Sigmoid colon (tissue), 7 donors: ENCODE results near the gene NPLOC4. TPM values are rescaled to one million over a fixed set of nuclear protein-coding genes. Genes with fewer than 3 reads are reported as not detected.
A peak's percentile ranks its signal among the peaks of the same experiment; 100 is the strongest.

Experiments used
- DNase-seq: peaks from one replicate; pipeline ENCODE4 v3.0.0-alpha.2; 2019
- H3K27ac ChIP-seq, 4 donors: fragments of 200-600 bp; sonication (generic); one replicate each; pipeline ENCODE4 v1.5.1; 2016 to 2019; ENCODE audit warnings: mild to moderate bottlenecking in 1 of 4
- H3K27me3 ChIP-seq, 3 donors: fragments of 200-600 bp; sonication (generic); one replicate each; pipeline ENCODE4 v1.5.1; 2019; ENCODE audit warnings: mild to moderate bottlenecking in 1 of 3
- H3K36me3 ChIP-seq, 4 donors: fragments of 200-600 bp; sonication (generic); one replicate each; pipeline ENCODE4 v1.5.1; 2016 to 2019
- H3K4me1 ChIP-seq, 4 donors: fragments of 200-600 bp; sonication (generic); one replicate each; pipeline ENCODE4 v1.5.1; 2017 to 2019
- H3K4me3 ChIP-seq, 4 donors: fragments of 200-600 bp; sonication (generic); one replicate each; pipeline ENCODE4 v1.5.1; 2017 to 2019; ENCODE audit warnings: mild to moderate bottlenecking in 2 of 4, moderate library complexity in 1 of 4
- H3K9me3 ChIP-seq, 4 donors: fragments of 200-600 bp in 3 of 4; sonication (generic) in 3 of 4; one replicate each; pipeline versions ENCODE4 v1.5.1 to v1.6.1; 2013 to 2019
- EP300 ChIP-seq, 4 donors: sonication (generic); formaldehyde crosslinking; IDR thresholded peaks; one replicate each; pipeline ENCODE4 v1.6.1; 2017; ENCODE audit warnings: antibody characterized with exemption in 4 of 4
- POLR2A ChIP-seq, 2 donors: fragments of 450-650 bp; IDR thresholded peaks; one replicate each; pipeline ENCODE4 v1.6.1; 2016; ENCODE audit warnings: antibody characterized with exemption in 2 of 2, mild to moderate bottlenecking in 2 of 2, moderate library complexity in 2 of 2
- POLR2AphosphoS5 ChIP-seq, 4 donors: sonication (generic); formaldehyde crosslinking; IDR thresholded peaks; one replicate each; pipeline ENCODE4 v1.6.1; 2017; ENCODE audit warnings: antibody characterized with exemption in 4 of 4
- WGBS, 2 donors: extraction: QIAGEN DNeasy Blood & Tissue Kit; methylation state at CpG; one replicate each; pipeline ENCODE4 v1.1.7; 2013; 5-methylcytosine and 5-hydroxymethylcytosine counted together
- intact Hi-C: fragments of 100-400 bp; cut with DNase I; formaldehyde crosslinking; loops from one replicate; pipeline ENCODE4 v1.15.1; 2023
- polyA plus RNA-seq, 3 donors: library from polyadenylated mRNA; stranded (reverse); fragments of 200-250 nt; gene quantifications; one replicate each; pipeline ENCODE4 v1.2.3, GENCODE V29; 2013
- total RNA-seq, 4 donors: library from RNA; depleted of rRNA; stranded (reverse); fragments of >200 nt; gene quantifications; one replicate each; pipeline ENCODE4 v1.1.0, GENCODE V29; 2016
- TF ChIP-seq, protein P1 (sequence below), 4 experiments: fragments of 450-650 bp in 3 of 4; fragments of 200-600 bp in 1 of 4; IDR thresholded peaks; one replicate each; pipeline ENCODE4 v1.5.1; 2016 to 2019; ENCODE audit warnings: antibody characterized with exemption in 4 of 4, mild to moderate bottlenecking in 3 of 4, moderate library complexity in 2 of 4
- donor health status: healthy with polysubstance abuse.
- donor health status: Bipolar disorder and iron deficiency.
- donor health status: healthy.

Gene NPLOC4
- total and polyA plus RNA-seq, 7 donors, result 19.8 to 59.7 (median 51.7) TPM

GRCh38 chr17:81537856-81538555 is 98.9 kb downstream of the NPLOC4 start:
- intact Hi-C loops, result no loop called here
- no peak for TF ChIP-seq EP300 (IDR thresholded peaks at IDR 0.05)
- TF ChIP-seq, protein P1, sequence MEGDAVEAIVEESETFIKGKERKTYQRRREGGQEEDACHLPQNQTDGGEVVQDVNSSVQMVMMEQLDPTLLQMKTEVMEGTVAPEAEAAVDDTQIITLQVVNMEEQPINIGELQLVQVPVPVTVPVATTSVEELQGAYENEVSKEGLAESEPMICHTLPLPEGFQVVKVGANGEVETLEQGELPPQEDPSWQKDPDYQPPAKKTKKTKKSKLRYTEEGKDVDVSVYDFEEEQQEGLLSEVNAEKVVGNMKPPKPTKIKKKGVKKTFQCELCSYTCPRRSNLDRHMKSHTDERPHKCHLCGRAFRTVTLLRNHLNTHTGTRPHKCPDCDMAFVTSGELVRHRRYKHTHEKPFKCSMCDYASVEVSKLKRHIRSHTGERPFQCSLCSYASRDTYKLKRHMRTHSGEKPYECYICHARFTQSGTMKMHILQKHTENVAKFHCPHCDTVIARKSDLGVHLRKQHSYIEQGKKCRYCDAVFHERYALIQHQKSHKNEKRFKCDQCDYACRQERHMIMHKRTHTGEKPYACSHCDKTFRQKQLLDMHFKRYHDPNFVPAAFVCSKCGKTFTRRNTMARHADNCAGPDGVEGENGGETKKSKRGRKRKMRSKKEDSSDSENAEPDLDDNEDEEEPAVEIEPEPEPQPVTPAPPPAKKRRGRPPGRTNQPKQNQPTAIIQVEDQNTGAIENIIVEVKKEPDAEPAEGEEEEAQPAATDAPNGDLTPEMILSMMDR (IDR thresholded peaks at IDR 0.05), result peak in 1 of 4 experiments; percentile 1
- DNase-seq, result no peak
- Histone ChIP-seq H3K36me3 (peaks cover 0 to 36% (median 19%) of the 10 kb centered on the region in 4 donors), H3K27me3 (peaks cover 19 to 43% (median 42%) of the 10 kb centered on the region in 3 donors), H3K4me3 (no peak overlapping the region), H3K4me1 (peaks cover 0 to 15% (median 13%) of the 10 kb centered on the region in 4 donors), H3K27ac (no peak overlapping the region), H3K9me3 (no peaks in the 10 kb centered on the region)
- WGBS, 2 donors, result 31 to 62% methylated on average over 26 of the region's 26 CpGs

DNA sequence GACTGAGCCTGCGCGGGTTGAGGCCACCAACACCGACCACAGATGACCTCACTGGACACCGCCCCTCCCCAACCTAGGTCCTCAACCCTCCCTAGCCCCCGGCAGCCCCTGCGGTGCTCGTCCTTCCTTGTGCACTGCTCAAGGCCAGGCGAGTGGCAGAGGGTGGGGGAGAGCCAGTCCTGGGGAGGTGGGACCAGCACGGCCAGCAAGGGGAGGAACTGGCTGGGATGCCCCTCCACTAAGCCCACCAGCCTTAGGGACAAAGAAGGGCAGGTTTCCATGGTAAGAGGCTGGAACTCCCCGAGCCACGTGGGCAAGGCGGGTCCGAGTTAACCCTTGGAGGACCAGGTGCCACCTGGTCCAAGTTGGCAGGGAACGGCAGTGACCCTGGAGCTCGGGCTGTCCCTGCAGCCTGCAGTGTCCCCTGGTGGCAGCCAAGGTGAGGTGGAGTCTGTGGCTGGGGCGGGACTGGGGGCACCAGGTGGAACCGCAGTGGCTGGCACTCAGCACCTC is 99.5 kb downstream of the NPLOC4 start:
- H3K9me3 ChIP-seq, result no peaks in the 10 kb centered on the region
- peaks cover 19 to 43% (median 42%) of the 10 kb centered on the region in 3 donors for H3K27me3 ChIP-seq
- H3K4me1 ChIP-seq, result peaks cover 0 to 15% (median 13%) of the 10 kb centered on the region in 4 donors
- H3K4me3 ChIP-seq, result no peak overlapping the region
- TF ChIP-seq, protein P1 (IDR thresholded peaks at IDR 0.05), result peak; percentile 18 to 68 (median 42)
- no peak for TF ChIP-seq POLR2A (IDR thresholded peaks at IDR 0.05)
- TF ChIP-seq POLR2AphosphoS5 (IDR thresholded peaks at IDR 0.05), result peak in 2 of 4 donors; percentile 11 to 22
- no peak for TF ChIP-seq EP300 (IDR thresholded peaks at IDR 0.05)
- WGBS, 2 donors, result 8 to 14% methylated on average over 17 of the region's 17 CpGs
- intact Hi-C loops, result no loop called here
- H3K27ac ChIP-seq, result no peak overlapping the region
- DNase-seq, result no peak
- peaks cover 0 to 30% (median 16%) of the 10 kb centered on the region in 4 donors for H3K36me3 ChIP-seq

DNA sequence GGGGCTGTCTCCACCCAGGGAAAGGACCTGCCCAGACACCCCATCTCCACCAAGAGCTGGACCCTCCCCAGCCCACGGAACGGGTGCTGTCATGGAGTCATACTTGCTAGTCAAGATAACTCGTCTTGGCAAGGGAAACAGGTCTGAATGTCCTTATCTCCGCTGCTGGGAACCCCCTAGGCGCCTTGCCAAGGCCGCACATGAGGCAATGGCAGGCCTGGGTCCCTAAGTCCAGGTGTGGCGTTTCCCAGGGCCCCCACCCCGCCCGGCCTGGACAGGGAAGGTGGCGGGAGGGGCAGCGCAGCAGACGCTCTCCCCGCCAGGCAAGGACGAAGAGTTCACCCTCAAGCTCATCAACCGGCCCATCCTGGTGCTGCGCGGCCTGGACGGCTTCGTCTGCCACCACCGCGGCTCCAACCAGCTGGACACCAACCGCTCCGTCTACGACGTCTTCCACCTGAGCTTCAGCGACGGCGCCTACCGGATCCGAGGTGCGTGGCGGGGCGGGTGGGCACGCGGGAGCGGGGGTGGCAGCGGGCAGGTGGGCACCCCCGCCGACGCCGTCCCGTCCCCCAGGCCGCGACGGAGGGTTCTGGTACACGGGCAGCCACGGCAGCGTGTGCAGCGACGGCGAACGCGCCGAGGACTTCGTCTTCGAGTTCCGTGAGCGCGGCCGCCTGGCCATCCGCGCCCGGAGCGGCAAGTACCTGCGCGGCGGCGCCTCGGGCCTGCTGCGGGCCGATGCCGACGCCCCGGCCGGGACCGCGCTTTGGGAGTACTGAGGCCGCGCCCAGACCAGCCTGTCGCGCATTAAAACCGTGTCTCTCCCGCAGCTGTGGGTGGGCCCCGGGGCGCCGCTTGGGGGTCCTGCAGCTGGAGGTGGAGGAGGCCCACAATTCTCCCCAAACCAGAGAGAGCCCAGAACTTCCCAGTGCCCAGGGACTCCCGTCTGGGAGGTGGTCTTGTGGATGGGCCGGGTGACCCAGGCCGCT is 100.3 kb downstream of the NPLOC4 start:
- 3 to 9% methylated on average over 89 of the region's 89 CpGs for WGBS, 2 donors
- H3K4me3 ChIP-seq, result no peak overlapping the region

More for the DNA sequence above, 100.3 kb downstream of the NPLOC4 start:
- peaks cover 0 to 15% (median 13%) of the 10 kb centered on the region in 4 donors for H3K4me1 ChIP-seq
- no peak overlapping the region for H3K27ac ChIP-seq
- peaks cover 0 to 26% (median 15%) of the 10 kb centered on the region in 4 donors for H3K36me3 ChIP-seq
- TF ChIP-seq, protein P1 (IDR thresholded peaks at IDR 0.05), result no peak
- TF ChIP-seq POLR2A (IDR thresholded peaks at IDR 0.05), result no peak
- no peak for TF ChIP-seq EP300 (IDR thresholded peaks at IDR 0.05)
- no peak for TF ChIP-seq POLR2AphosphoS5 (IDR thresholded peaks at IDR 0.05)
- DNase-seq, result no peak
- H3K27me3 ChIP-seq, result peaks cover 19 to 43% (median 42%) of the 10 kb centered on the region in 3 donors
- H3K9me3 ChIP-seq, result no peaks in the 10 kb centered on the region
- intact Hi-C loops, result no loop called here
